ENCODE results near the gene CIRBP.

The CIRBP gene

GRCh38 chr19:1284293-1284978 lies 15.3 kb downstream of the CIRBP start:
- Histone ChIP-seq H3K9ac (no peak overlapping the region), H3K27ac (no peak overlapping the region), H3K4me2 (no peak overlapping the region), H2AFZ (ENCODE audit: low read depth) (no peak overlapping the region), H4K20me1 (ENCODE audit: insufficient read depth) (no peaks in the 10 kb centered on the region), H3K79me2 (ENCODE audit: insufficient read depth, low read depth) (no peaks in the 10 kb centered on the region), H3K4me3 (IDR thresholded peaks at IDR 0.05; ENCODE audit: insufficient read depth, low read depth, low read length) (no peak overlapping the region), H3K27me3 (ENCODE audit: insufficient read depth, low read depth) (peaks cover 55% of the 10 kb centered on the region), H3K36me3 (ENCODE audit: insufficient read depth) (no peaks in the 10 kb centered on the region), H3K4me1 (ENCODE audit: low read depth, poor library complexity, severe bottlenecking) (no peaks in the 10 kb centered on the region)
- no peak for TF ChIP-seq CTCF (conservative IDR thresholded peaks at IDR 0.05; ENCODE audit: low read depth, low read length)

- no peak overlapping the region for H3K4me2 ChIP-seq
Observed at GRCh38 chr19:1284979-1285736, 16.0 kb downstream of the CIRBP start.

GRCh38 chr19:1285737-1286360 lies 16.7 kb downstream of the CIRBP start, which contains the start of gene EFNA2:
Gene EFNA2, plus strand, starts transcription at chr19:1285873. Its CDS starts 296 bp downstream, at chr19:1286169.
- H3K4me1 ChIP-seq (ENCODE audit: low read depth, poor library complexity, severe bottlenecking), result no peaks in the 10 kb centered on the region
- H3K27ac ChIP-seq, result no peak within 1 kb of the TSS
- no peaks in the 10 kb centered on the region for H4K20me1 ChIP-seq (ENCODE audit: insufficient read depth)
- no peak within 1 kb of the TSS for H2AFZ ChIP-seq (ENCODE audit: low read depth)
- TF ChIP-seq CTCF (conservative IDR thresholded peaks at IDR 0.05; ENCODE audit: low read depth, low read length), result no peak
- H3K36me3 ChIP-seq (ENCODE audit: insufficient read depth), result no peaks in the 10 kb centered on the region
- no peak within 1 kb of the TSS for H3K4me2 ChIP-seq
- H3K4me3 ChIP-seq (IDR thresholded peaks at IDR 0.05; ENCODE audit: insufficient read depth, low read depth, low read length), result no peak within 1 kb of the TSS
- H3K9ac ChIP-seq, result no peak within 1 kb of the TSS
- no peaks in the 10 kb centered on the region for H3K79me2 ChIP-seq (ENCODE audit: insufficient read depth, low read depth)
- peaks cover 69% of the 10 kb centered on the region for H3K27me3 ChIP-seq (ENCODE audit: insufficient read depth, low read depth)

More at GRCh38 chr19:1284979-1285736, 16.0 kb downstream of the CIRBP start:
- Histone ChIP-seq H4K20me1 (ENCODE audit: insufficient read depth) (no peaks in the 10 kb centered on the region), H3K27me3 (ENCODE audit: insufficient read depth, low read depth) (peaks cover 62% of the 10 kb centered on the region), H3K9ac (no peak overlapping the region), H3K36me3 (ENCODE audit: insufficient read depth) (no peaks in the 10 kb centered on the region), H3K79me2 (ENCODE audit: insufficient read depth, low read depth) (no peaks in the 10 kb centered on the region), H3K4me3 (IDR thresholded peaks at IDR 0.05; ENCODE audit: insufficient read depth, low read depth, low read length) (no peak overlapping the region), H3K4me1 (ENCODE audit: low read depth, poor library complexity, severe bottlenecking) (no peaks in the 10 kb centered on the region), H3K27ac (no peak overlapping the region), H2AFZ (ENCODE audit: low read depth) (no peak overlapping the region)
- TF ChIP-seq CTCF (conservative IDR thresholded peaks at IDR 0.05; ENCODE audit: low read depth, low read length), result no peak

GRCh38 chr19:1286487-1287353 lies 17.6 kb downstream of the CIRBP start:
- peaks cover 3% of the 10 kb centered on the region for H3K4me1 ChIP-seq (ENCODE audit: low read depth, poor library complexity, severe bottlenecking)
- H3K27me3 ChIP-seq (ENCODE audit: insufficient read depth, low read depth), result peaks cover 78% of the 10 kb centered on the region
- H3K4me2 ChIP-seq, result no peak overlapping the region
- H4K20me1 ChIP-seq (ENCODE audit: insufficient read depth), result no peaks in the 10 kb centered on the region
- no peak overlapping the region for H3K27ac ChIP-seq
- H2AFZ ChIP-seq (ENCODE audit: low read depth), result no peak overlapping the region
- no peak overlapping the region for H3K4me3 ChIP-seq (IDR thresholded peaks at IDR 0.05; ENCODE audit: insufficient read depth, low read depth, low read length)
- no peak overlapping the region for H3K9ac ChIP-seq
- no peak for TF ChIP-seq CTCF (conservative IDR thresholded peaks at IDR 0.05; ENCODE audit: low read depth, low read length)
- H3K36me3 ChIP-seq (ENCODE audit: insufficient read depth), result no peaks in the 10 kb centered on the region
- no peaks in the 10 kb centered on the region for H3K79me2 ChIP-seq (ENCODE audit: insufficient read depth, low read depth)

All from KMS-11 (cell line).